ENCODE measurements around the gene CFAP141.

CFAP141 gene

GRCh38 chr1:154171880-154172279 lies 34.3 kb downstream of the CFAP141 start:
- DNase-seq (ENCODE audit: low read depth in 2 of 2): no peak

- DNase-seq (ENCODE audit: low read depth in 2 of 2): no peak
Measured at GRCh38 chr1:154171223-154171583, 34.9 kb downstream of the CFAP141 start.

GRCh38 chr1:154170547-154171222 lies 35.4 kb downstream of the CFAP141 start:
- peak in 1 of 2 donors; percentile 57 for DNase-seq (ENCODE audit: low read depth in 2 of 2)

- no peak for DNase-seq (ENCODE audit: low read depth in 2 of 2)
Measured at GRCh38 chr1:154167461-154167860, 38.7 kb downstream of the CFAP141 start.

- DNase-seq (ENCODE audit: low read depth in 2 of 2): no peak
Measured at GRCh38 chr1:154166207-154166606, 39.9 kb downstream of the CFAP141 start.

- DNase-seq (ENCODE audit: low read depth in 2 of 2): no peak
Measured at GRCh38 chr1:154159554-154159953, 46.6 kb downstream of the CFAP141 start.

GRCh38 chr1:154158307-154159125 lies 47.6 kb downstream of the CFAP141 start:
- DNase-seq (ENCODE audit: low read depth in 2 of 2): no peak

- peak; percentile 37 to 67 for DNase-seq (ENCODE audit: low read depth in 2 of 2)
Measured at GRCh38 chr1:154157520-154158306, 48.4 kb downstream of the CFAP141 start.

- DNase-seq (ENCODE audit: low read depth in 2 of 2): no peak
Measured at GRCh38 chr1:154155251-154155650, 50.9 kb downstream of the CFAP141 start.

GRCh38 chr1:154154534-154155191 lies 51.5 kb downstream of the CFAP141 start, which contains the start of gene NUP210L:
Gene NUP210L (minus strand): TSS chr1:154155073.
- no peak for DNase-seq (ENCODE audit: low read depth in 2 of 2)

GRCh38 chr1:154154053-154154452 lies 52.1 kb downstream of the CFAP141 start:
- no peak for DNase-seq (ENCODE audit: low read depth in 2 of 2)

GRCh38 chr1:154151311-154151710 lies 54.8 kb downstream of the CFAP141 start:
- no peak for DNase-seq (ENCODE audit: low read depth in 2 of 2)
